Measurements from ENCODE around the gene NCKIPSD. TPM values are rescaled to one million over a fixed set of nuclear protein-coding genes. Genes with fewer than 3 reads are reported as not detected.

Gene NCKIPSD
- polyA plus RNA-seq, 3 donors = 4.2 to 14.8 (median 4.3) TPM

- Histone ChIP-seq H3K36me3 (replicated peaks in 1 of 2; ENCODE audit: control insufficient read depth in 1 of 2, insufficient read depth in 2 of 2, low read length in 2 of 2) (peaks cover 36 to 54% of the 10 kb centered on the region in 2 donors), H3K4me2 (replicated peaks; ENCODE audit: extremely low read depth, low read length, poor library complexity, severe bottlenecking) (peak overlapping the region; percentile 98), H3K79me2 (ENCODE audit: insufficient read depth, low read length) (peaks cover 14% of the 10 kb centered on the region), H3K9ac (ENCODE audit: insufficient read depth, low read length, poor library complexity, severe bottlenecking) (no peak overlapping the region), H2AFZ (ENCODE audit: insufficient read depth, low read depth, low read length, poor library complexity, severe bottlenecking) (peak overlapping the region; percentile 61), H3K4me3 (replicated peaks in 1 of 3; ENCODE audit: low read depth in 2 of 3, low read length in 3 of 3) (peak overlapping the region in 1 of 3 experiments; percentile 97), H3K27me3 (ENCODE audit: control insufficient read depth in 2 of 2, insufficient read depth in 2 of 2, low read length in 2 of 2) (no peaks in the 10 kb centered on the region), H3K4me1 (ENCODE audit: control insufficient read depth in 1 of 2, insufficient read depth in 2 of 2, low read length in 2 of 2) (peaks cover 26 to 36% of the 10 kb centered on the region in 2 donors), H3K9me3 (replicated peaks in 1 of 2; ENCODE audit: control insufficient read depth in 1 of 2, insufficient read depth in 1 of 2, low read length in 2 of 2) (no peaks in the 10 kb centered on the region), H3K27ac (ENCODE audit: low read depth in 1 of 2, low read length in 2 of 2) (peak overlapping the region in 1 of 2 donors; percentile 51), H4K20me1 (ENCODE audit: insufficient read depth, low read length) (peaks cover 28% of the 10 kb centered on the region)
- Mint-ChIP-seq H3K9me3 (peaks cover 0 to 1% (median 0%) of the 10 kb centered on the region in 7 donors), H3K27ac (peak overlapping the region; percentile 43 to 84 (median 76)), H3K4me3 (peak overlapping the region; percentile 91 to 96), H3K27me3 (ENCODE audit: low read depth in 3 of 3) (peaks cover 0 to 6% (median 3%) of the 10 kb centered on the region in 3 donors), H3K36me3 (peaks cover 40 to 52% of the 10 kb centered on the region in 2 donors), H3K4me1 (peaks cover 44% of the 10 kb centered on the region)
- intact Hi-C loops (cut with micrococcal nuclease) = loop anchor here (5.0 to 10.0 kb wide), 4 partner anchors 130 to 410 kb away; partner anchors contain the start of gene PFKFB4 (in 1 of the 2)
- peak; percentile 34 to 59 (median 45) for DNase-seq
- 3% methylated on average over 4 of the region's 7 CpGs for WGBS (ENCODE audit: insufficient coverage)
- TF ChIP-seq CTCF (IDR thresholded peaks at IDR 0.05) = no peak
These were observed 1.1 kb downstream of the NCKIPSD start for GRCh38 chr3:48684480-48685143.

- 97% methylated on average over 6 of the region's 8 CpGs for WGBS (ENCODE audit: insufficient coverage)
- Histone ChIP-seq H3K4me1 (ENCODE audit: control insufficient read depth in 1 of 2, insufficient read depth in 2 of 2, low read length in 2 of 2) (peaks cover 31 to 42% of the 10 kb centered on the region in 2 donors), H3K36me3 (replicated peaks in 1 of 2; ENCODE audit: control insufficient read depth in 1 of 2, insufficient read depth in 2 of 2, low read length in 2 of 2) (peaks cover 34 to 54% of the 10 kb centered on the region in 2 donors), H2AFZ (ENCODE audit: insufficient read depth, low read depth, low read length, poor library complexity, severe bottlenecking) (no peak overlapping the region), H4K20me1 (ENCODE audit: insufficient read depth, low read length) (peaks cover 22% of the 10 kb centered on the region), H3K4me2 (replicated peaks; ENCODE audit: extremely low read depth, low read length, poor library complexity, severe bottlenecking) (peak overlapping the region; percentile 98), H3K9ac (ENCODE audit: insufficient read depth, low read length, poor library complexity, severe bottlenecking) (no peak overlapping the region), H3K9me3 (replicated peaks in 1 of 2; ENCODE audit: control insufficient read depth in 1 of 2, insufficient read depth in 1 of 2, low read length in 2 of 2) (no peaks in the 10 kb centered on the region), H3K79me2 (ENCODE audit: insufficient read depth, low read length) (peaks cover 12% of the 10 kb centered on the region), H3K27me3 (ENCODE audit: control insufficient read depth in 2 of 2, insufficient read depth in 2 of 2, low read length in 2 of 2) (no peaks in the 10 kb centered on the region), H3K27ac (ENCODE audit: low read depth in 1 of 2, low read length in 2 of 2) (no peak overlapping the region), H3K4me3 (replicated peaks in 1 of 3; ENCODE audit: low read depth in 2 of 3, low read length in 3 of 3) (peak overlapping the region in 1 of 3 experiments; percentile 97)
- Mint-ChIP-seq H3K27ac (no peak overlapping the region), H3K36me3 (peaks cover 36 to 46% of the 10 kb centered on the region in 2 donors), H3K27me3 (ENCODE audit: low read depth in 3 of 3) (peaks cover 0 to 6% (median 3%) of the 10 kb centered on the region in 3 donors), H3K4me1 (peaks cover 47% of the 10 kb centered on the region), H3K4me3 (peak overlapping the region in 1 of 2 donors; percentile 19), H3K9me3 (peaks cover 0 to 1% (median 0%) of the 10 kb centered on the region in 7 donors)
- no peak for TF ChIP-seq CTCF (IDR thresholded peaks at IDR 0.05)
- DNase-seq = no peak
- intact Hi-C loops (cut with micrococcal nuclease) = loop anchor here (10.0 kb wide), 3 partner anchors 129 to 409 kb away; partner anchors contain the start of gene PFKFB4 (in 1 of the 2)
These were observed 1.7 kb downstream of the NCKIPSD start for GRCh38 chr3:48684054-48684349.

Data from CD14-positive monocyte (primary cell).